Nephron (organoid): Measurements from ENCODE around the gene COMMD2.

ENCODE experiments used
- H3K27ac Mint-ChIP-seq, 3 experiments: 2 replicates each; pipeline ENCODE4 v1.8.0; 2020; ENCODE audit warnings: mixed read lengths in 3 of 3, mild to moderate bottlenecking in 2 of 3, moderate library complexity in 1 of 3
- H3K27me3 Mint-ChIP-seq: 2 replicates; pipeline ENCODE4 v1.8.0; 2021; ENCODE audit warnings: low read depth, mild to moderate bottlenecking, moderate library complexity, mixed read lengths
- H3K36me3 Mint-ChIP-seq: 2 replicates; pipeline ENCODE4 v1.8.0; 2020; ENCODE audit warnings: low read depth, mixed read lengths
- H3K4me1 Mint-ChIP-seq: 2 replicates; pipeline ENCODE4 v1.8.0; 2020; ENCODE audit warnings: mixed read lengths
- H3K4me3 Mint-ChIP-seq, 3 experiments: 2 replicates each; pipeline ENCODE4 v1.8.0; 2020; ENCODE audit warnings: mild to moderate bottlenecking in 3 of 3, mixed read lengths in 3 of 3, moderate library complexity in 2 of 3
- H3K9me3 Mint-ChIP-seq: 2 replicates; pipeline ENCODE4 v1.8.0; 2020; ENCODE audit warnings: mixed read lengths
- TF ChIP-seq, protein P1 (sequence below), 3 experiments: fragments of 200-600 bp; sonication (generic); IDR thresholded peaks; one replicate each; pipeline ENCODE4 v1.5.0; 2021; ENCODE audit warnings: antibody characterized with exemption in 3 of 3; ENCODE audit not compliant: unreplicated experiment in 3 of 3

Gene COMMD2

DNA sequence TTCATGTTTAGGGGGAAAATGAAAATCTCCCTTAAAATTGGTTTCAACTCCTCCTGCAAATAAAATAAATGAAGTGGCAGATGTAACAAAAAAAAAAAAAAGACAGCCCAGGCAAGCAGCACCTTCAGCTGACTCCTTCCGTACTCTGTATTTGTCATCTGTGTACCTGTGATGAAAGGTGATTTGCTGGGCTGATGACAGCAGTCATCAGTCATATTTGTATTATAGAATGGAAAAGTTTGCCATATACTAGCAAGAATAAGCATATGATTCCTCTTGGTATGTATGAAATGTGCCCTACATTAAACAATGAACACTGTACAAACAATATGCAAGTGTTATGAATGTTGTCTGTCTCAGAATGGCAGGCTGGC is 50.3 kb downstream of the COMMD2 start:
- TF ChIP-seq, protein P1, sequence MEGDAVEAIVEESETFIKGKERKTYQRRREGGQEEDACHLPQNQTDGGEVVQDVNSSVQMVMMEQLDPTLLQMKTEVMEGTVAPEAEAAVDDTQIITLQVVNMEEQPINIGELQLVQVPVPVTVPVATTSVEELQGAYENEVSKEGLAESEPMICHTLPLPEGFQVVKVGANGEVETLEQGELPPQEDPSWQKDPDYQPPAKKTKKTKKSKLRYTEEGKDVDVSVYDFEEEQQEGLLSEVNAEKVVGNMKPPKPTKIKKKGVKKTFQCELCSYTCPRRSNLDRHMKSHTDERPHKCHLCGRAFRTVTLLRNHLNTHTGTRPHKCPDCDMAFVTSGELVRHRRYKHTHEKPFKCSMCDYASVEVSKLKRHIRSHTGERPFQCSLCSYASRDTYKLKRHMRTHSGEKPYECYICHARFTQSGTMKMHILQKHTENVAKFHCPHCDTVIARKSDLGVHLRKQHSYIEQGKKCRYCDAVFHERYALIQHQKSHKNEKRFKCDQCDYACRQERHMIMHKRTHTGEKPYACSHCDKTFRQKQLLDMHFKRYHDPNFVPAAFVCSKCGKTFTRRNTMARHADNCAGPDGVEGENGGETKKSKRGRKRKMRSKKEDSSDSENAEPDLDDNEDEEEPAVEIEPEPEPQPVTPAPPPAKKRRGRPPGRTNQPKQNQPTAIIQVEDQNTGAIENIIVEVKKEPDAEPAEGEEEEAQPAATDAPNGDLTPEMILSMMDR (IDR thresholded peaks at IDR 0.05; ENCODE audit: unreplicated experiment in 3 of 3) = no peak
- Mint-ChIP-seq H3K4me1 (peaks cover 34% of the 10 kb centered on the region), H3K27me3 (no peaks in the 10 kb centered on the region), H3K36me3 (peaks cover 6% of the 10 kb centered on the region), H3K4me3 (no peak overlapping the region), H3K27ac (no peak overlapping the region), H3K9me3 (peaks cover 22% of the 10 kb centered on the region)

DNA sequence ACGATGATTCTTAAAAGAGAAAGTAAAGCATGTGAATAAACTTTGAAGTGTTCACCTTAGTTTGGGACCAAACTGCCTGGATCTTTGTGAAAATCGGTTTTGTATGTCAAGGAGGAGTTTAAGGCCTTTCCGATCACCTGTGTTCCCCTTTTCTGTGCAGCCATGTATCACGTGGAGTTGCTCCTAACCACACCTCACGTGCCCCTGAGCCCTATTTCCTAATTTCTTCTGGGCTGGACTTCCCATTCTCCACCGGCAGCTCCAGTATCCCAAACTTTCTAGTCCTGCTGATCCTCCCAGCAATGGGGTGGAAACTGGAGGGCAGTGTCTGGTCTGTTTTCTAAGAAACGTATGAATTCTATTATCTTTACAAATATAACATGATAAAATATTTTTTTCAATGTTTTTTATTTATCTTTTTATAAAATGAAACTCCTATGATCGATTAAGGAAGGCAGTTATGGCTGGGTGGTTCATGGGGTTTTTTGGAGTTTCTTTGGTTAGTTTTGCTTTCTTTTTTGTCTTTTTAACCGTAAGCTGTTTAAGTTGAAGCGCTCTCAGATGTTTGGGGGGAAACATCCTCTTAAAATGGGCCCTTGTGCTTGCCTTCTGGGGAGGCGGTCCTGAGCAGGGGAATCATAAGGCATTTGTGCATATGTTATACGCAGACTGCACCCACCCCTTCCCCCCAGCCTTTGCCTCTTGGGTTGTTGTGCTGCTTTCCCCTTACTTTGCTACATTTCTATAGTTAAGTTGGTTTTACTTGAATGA is 50.9 kb downstream of the COMMD2 start:
- H3K4me3 Mint-ChIP-seq = no peak overlapping the region
- H3K9me3 Mint-ChIP-seq = peaks cover 27% of the 10 kb centered on the region
- H3K27ac Mint-ChIP-seq = no peak overlapping the region
- no peaks in the 10 kb centered on the region for H3K27me3 Mint-ChIP-seq
- peaks cover 7% of the 10 kb centered on the region for H3K36me3 Mint-ChIP-seq
- peaks cover 28% of the 10 kb centered on the region for H3K4me1 Mint-ChIP-seq
- TF ChIP-seq, protein P1 (IDR thresholded peaks at IDR 0.05; ENCODE audit: unreplicated experiment in 3 of 3) = no peak
